HG03520 (cell line): Measurements from ENCODE around the gene CCZ1.
"Not testable (repeated sequence)": the region's sequence is repeated elsewhere in the genome, so short reads cannot be mapped to it uniquely, and the experiment has no call there.

Experiments
- ATAC-seq: cut with Tn5 transposase; IDR thresholded peaks from one replicate; pipeline ENCODE4 v1.9.1; 2021; ENCODE audit warnings: mild to moderate bottlenecking, moderate library complexity; ENCODE audit not compliant: unreplicated experiment

The CCZ1 gene

DNA sequence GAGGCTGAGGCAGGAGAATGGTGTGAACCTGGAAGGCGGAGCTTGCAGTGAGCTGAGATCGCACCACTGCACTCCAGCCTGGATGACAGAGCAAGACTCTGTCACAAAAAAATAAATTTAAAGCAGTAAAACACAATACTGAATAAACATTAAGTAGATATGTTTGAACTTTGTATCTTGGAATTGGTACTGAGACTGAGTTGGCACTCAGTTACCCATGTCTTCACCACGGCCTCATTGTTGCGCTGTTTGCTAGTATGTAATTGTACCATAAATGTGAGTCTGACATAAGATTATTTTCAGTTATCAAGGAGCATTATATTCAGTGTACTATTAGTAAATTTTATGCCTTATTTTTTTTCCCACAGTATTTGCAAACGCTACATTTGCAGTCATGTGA, 6.2 kb downstream of the CCZ1 start:
- ATAC-seq: not testable (repeated sequence)

GRCh38 chr7:5908835-5909234, 10.3 kb downstream of the CCZ1 start:
- ATAC-seq: not testable (repeated sequence)

GRCh38 chr7:5916529-5916928, 18.0 kb downstream of the CCZ1 start:
- not testable (repeated sequence) for ATAC-seq

GRCh38 chr7:5924180-5924579, 25.6 kb downstream of the CCZ1 start:
- not testable (repeated sequence) for ATAC-seq

DNA sequence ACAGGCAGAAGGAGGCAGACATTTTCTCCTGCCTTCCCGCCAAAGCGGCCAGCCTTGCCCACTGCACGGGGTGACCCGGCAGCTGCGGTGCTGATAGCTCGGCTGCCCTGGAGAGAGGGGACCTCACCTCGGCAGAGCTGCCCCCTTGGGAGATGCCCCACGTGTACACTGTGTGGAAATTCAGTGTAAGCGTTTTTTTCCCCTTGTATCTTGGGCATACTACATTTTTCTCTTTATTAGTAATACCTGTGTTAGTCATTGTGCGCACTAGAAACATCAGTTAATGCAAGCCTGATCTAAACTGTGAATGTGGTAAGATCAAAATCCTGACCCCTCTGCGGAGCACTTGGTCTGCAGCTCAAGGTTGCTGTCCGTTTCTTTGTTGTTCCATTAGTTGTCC, 26.1 kb downstream of the CCZ1 start:
- ATAC-seq: not testable (repeated sequence)

GRCh38 chr7:5926263-5926870, 27.8 kb downstream of the CCZ1 start:
- not testable (repeated sequence) for ATAC-seq

- ATAC-seq: not testable (repeated sequence)
These were observed 31.8 kb downstream of the CCZ1 start for GRCh38 chr7:5930290-5930689.

DNA sequence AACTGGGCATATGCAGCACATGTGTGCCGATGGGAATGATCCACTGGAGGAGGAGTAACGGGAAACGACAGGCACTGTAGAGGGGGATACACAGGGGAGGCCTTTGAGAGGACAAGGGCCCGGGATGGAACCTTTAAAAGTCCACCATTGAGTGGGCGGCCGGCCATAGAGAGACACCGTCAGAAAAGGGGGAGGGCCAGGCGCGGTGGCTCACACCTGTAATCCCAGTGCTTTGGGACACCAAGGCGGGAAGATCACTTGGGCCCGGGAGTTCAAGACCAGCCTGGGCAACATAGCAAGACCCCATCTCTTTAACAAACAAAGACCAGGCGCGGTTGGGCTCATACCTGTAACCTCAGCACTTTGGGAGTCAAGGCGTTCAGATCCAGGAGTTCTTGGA, 32.7 kb downstream of the CCZ1 start:
- not testable (repeated sequence) for ATAC-seq

DNA sequence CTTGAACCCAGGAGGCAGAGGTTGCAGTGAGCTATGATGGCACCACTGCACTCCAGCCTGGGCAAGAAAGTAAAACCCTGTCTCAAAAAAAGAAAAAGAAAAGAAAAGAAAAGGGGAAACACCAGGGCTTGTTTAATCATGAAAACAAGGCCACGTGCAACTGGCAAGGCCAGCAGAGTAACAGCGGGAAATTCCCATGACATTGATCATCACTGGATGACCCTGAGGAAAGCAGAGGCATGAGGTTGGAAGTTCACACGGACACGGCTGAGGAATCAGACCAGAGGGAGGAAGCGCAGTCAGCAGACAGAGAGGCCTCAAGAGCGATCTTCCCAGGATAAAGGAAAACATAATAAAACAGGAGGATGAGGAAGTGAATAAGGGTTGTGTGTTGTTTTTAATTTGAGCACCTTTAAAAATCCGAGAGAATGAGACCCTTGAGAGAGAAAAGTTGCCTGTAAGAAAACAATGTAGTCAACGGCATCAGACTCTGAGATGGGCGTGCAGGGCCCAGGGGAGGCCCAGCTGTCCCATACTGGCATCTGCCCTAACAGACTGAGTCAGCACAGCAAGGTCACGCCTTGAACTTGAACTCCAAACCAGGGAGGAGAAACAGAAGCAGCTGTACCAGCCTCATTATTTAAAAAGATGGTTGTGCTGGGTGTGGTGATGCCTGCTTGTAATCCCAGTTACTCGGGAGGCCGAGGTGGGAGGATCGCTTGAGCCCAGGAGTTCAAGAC, 33.5 kb downstream of the CCZ1 start:
- ATAC-seq: not testable (repeated sequence)

- not testable (repeated sequence) for ATAC-seq
These were observed 36.5 kb downstream of the CCZ1 start for GRCh38 chr7:5934945-5935450.

- ATAC-seq: not testable (repeated sequence)
These were observed 64.7 kb downstream of the CCZ1 start for GRCh38 chr7:5963205-5963604.

DNA sequence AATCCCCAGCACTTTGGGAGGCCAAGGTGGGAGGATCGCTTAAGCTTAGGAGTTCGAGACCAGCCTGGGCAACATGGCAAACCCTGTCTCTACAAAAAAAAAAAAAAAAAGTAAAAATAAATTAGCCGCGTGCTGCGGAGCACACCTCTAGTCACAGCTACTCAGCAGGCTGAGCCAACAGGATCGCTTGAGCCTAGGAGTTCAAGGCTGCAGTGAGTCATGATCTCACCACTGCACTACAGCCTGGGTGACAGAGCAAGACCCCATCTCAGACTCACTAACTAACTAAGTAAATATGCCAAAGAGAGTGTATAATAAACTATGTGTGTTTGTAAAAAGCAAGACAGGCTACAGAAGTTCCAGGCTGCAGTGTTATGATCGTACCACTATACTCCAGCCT, 65.3 kb downstream of the CCZ1 start:
- ATAC-seq: not testable (repeated sequence)

GRCh38 chr7:5970347-5970911, 71.9 kb downstream of the CCZ1 start, which contains the start of gene RSPH10B:
Gene RSPH10B (minus strand): TSS chr7:5970689. CDS start chr7:5967116, 3,573 bp downstream.
- ATAC-seq: not testable (repeated sequence)

GRCh38 chr7:5973580-5973979, 75.0 kb downstream of the CCZ1 start:
- ATAC-seq: not testable (repeated sequence)
